ENCODE data around the gene LDLRAD3.

Gene LDLRAD3

DNA sequence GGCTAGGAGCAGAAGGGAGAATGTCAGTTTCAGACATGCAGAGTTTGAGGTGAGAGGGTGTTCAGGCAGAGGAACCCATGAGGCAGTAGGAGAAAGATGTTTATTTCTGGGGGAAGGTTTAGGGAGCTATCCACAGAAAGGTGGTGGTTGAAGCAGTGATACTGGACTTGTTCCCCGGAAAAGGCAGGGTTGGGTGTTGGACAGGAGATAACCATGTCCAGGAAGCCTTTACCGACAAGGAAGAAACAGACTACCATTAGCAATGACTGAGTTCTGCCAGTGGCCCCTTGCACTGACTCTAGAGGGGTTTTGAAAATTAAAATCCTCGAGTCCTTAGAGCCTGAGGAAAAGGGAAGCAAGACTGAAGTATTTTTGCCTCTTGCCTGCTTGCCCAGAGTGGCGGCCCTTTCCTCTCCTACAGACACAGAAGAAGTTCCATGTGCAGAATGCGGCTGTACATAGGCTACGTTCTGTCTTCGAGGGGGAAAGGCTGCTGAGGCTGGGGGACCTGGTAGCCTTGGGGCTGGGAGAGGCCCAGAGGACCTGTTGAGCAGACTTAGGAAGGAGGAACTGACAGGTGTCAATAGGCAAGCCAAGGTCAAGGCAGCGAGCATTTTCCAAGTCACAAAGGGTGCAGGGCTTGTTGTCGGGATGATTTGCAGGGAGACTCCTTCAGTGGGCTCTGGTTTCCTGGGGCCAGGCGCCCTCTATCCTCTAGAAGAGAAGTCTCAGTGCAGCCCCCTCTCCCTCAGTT lies 146.7 kb downstream of the LDLRAD3 start:
- peaks cover 30% of the 10 kb centered on the region for H3K4me1 ChIP-seq (ENCODE audit: insufficient read depth, low read length)
- no peak overlapping the region for H3K9ac ChIP-seq (ENCODE audit: low read depth, low read length)
- no peak overlapping the region for H3K27ac ChIP-seq (ENCODE audit: low read length)

DNA sequence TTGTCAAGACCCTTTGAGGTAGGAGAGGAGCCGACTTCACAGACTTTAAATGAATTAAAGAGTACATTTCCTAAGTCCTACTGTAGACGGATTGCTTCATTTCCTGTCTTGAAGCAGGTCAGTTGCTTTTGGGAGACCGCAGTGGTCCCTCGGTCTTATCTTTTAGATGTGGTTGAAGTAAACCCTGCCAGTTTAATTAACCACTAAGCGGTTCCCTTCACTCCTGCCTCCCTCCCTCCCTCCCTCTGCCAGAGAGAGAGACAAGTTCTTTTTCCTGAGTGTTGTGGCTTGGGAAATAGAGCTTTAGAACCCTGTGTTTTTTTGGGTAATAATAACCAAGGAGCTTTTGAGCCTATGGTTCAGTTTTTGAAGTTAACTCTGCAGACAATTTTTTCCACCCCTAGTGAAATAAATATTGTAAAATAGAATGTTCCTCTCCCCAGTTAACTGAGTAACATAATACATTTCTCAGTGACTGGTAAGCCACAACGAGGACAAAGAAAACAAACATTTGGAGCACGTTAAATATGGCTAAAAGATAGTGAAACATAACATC lies 147.5 kb downstream of the LDLRAD3 start:
- no peaks in the 10 kb centered on the region for H3K27me3 ChIP-seq (ENCODE audit: insufficient read depth, low read length)
- peaks cover 18% of the 10 kb centered on the region for H3K36me3 ChIP-seq (ENCODE audit: insufficient read depth, low read depth, low read length)
- peaks cover 13% of the 10 kb centered on the region; the same call in 1 of the 2 replicates for H3K9me3 ChIP-seq (ENCODE audit: insufficient read depth, low read depth, low read length)
- H3K9ac ChIP-seq (ENCODE audit: low read depth, low read length): peak overlapping the region; percentile 37
- H3K27ac ChIP-seq (ENCODE audit: low read length): peak overlapping the region; percentile 52
- peaks cover 27% of the 10 kb centered on the region for H3K4me1 ChIP-seq (ENCODE audit: insufficient read depth, low read length)
- H3K4me3 ChIP-seq (ENCODE audit: low read length): no peak overlapping the region

More for the DNA sequence above, 146.7 kb downstream of the LDLRAD3 start:
- H3K9me3 ChIP-seq (ENCODE audit: insufficient read depth, low read depth, low read length): peaks cover 13% of the 10 kb centered on the region; the same call in 1 of the 2 replicates
- peaks cover 16% of the 10 kb centered on the region for H3K36me3 ChIP-seq (ENCODE audit: insufficient read depth, low read depth, low read length)
- H3K27me3 ChIP-seq (ENCODE audit: insufficient read depth, low read length): no peaks in the 10 kb centered on the region
- no peak overlapping the region for H3K4me3 ChIP-seq (ENCODE audit: low read length)

DNA sequence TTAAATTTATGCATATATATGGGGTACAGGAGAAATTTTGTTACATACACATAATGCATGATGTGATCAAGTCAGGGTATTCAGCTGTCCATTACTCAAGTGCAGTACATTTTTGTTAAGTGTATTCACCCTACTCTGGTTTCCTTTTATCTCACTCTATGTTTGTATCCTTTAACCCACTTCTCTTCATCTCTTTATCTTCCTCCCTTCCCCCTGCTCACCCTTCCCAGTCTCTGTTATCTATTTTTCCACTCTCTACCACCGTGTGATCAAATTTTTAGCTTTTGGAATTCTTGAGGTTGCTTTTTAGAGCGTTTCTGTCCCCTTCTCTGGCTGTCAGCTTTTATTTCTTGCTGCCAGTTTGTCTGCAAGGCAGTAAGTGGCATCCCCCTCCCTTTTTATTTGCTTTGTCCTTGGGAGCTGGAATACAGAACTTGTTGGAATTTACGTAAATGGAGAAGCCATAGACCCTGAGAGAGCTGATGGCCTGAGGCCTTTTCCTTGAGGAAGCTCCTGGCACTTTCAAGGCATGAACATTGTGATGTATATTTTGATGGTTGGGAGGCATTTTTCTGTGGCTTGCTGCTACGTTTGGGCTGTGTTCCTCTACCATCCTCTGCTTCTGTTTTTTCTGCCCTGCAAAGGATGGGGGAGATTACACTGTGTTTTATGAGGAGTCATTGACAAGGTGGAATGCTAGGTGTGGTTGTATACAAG lies 148.6 kb downstream of the LDLRAD3 start:
- H3K36me3 ChIP-seq (ENCODE audit: insufficient read depth, low read depth, low read length): peaks cover 20% of the 10 kb centered on the region
- H3K27ac ChIP-seq (ENCODE audit: low read length): no peak overlapping the region
- peaks cover 13% of the 10 kb centered on the region; the same call in 1 of the 2 replicates for H3K9me3 ChIP-seq (ENCODE audit: insufficient read depth, low read depth, low read length)
- peaks cover 24% of the 10 kb centered on the region for H3K4me1 ChIP-seq (ENCODE audit: insufficient read depth, low read length)
- H3K4me3 ChIP-seq (ENCODE audit: low read length): no peak overlapping the region
- H3K27me3 ChIP-seq (ENCODE audit: insufficient read depth, low read length): no peaks in the 10 kb centered on the region
- peak overlapping the region; percentile 52; the same call in 1 of the 2 replicates for H3K9ac ChIP-seq (ENCODE audit: low read depth, low read length)

DNA sequence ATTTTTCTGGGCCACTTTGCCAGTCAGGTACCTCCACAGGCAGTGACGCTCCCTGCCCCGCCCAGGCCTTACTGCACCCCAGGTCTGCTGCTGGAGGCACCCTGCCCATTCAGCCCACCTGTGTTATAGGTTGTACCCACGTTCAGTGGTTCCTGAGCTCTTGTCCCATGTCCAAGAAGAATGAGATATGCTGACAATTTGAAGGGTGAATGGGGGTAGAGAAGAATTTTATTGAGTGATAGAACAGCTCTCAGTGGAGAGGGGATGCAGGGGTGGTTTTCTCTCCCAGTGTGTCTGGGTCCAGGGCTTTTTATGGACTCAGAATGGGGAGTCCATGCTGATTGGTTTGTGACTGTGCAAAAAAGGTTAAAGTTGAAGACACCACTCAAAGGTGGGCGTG lies 149.7 kb downstream of the LDLRAD3 start:
- Histone ChIP-seq H3K27me3 (ENCODE audit: insufficient read depth, low read length) (no peaks in the 10 kb centered on the region), H3K4me3 (ENCODE audit: low read length) (no peak overlapping the region), H3K9me3 (ENCODE audit: insufficient read depth, low read depth, low read length) (peaks cover 13% of the 10 kb centered on the region; the same call in 1 of the 2 replicates), H3K27ac (ENCODE audit: low read length) (no peak overlapping the region), H3K4me1 (ENCODE audit: insufficient read depth, low read length) (peaks cover 24% of the 10 kb centered on the region), H3K9ac (ENCODE audit: low read depth, low read length) (no peak overlapping the region), H3K36me3 (ENCODE audit: insufficient read depth, low read depth, low read length) (peaks cover 26% of the 10 kb centered on the region)

DNA sequence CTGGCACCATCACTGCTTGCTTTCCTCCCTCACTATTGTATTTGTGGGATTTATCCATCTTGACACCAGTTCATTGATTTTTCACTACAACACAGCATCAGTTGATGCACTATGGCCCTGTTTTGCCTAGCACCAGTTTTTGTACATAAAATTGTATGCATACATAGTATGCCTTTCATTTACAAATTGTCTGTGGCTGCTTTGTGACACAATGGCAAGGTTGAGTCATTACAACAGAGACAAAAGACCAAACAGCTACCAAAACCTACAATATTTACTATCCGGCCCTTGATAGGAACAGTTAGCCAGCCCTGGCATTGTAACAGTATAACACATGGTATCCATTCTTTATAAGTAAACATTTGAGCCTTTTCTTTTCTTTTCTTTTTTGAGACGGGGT lies 150.3 kb downstream of the LDLRAD3 start:
- H3K27ac ChIP-seq (ENCODE audit: low read length): no peak overlapping the region
- peaks cover 24% of the 10 kb centered on the region for H3K4me1 ChIP-seq (ENCODE audit: insufficient read depth, low read length)
- no peak overlapping the region for H3K4me3 ChIP-seq (ENCODE audit: low read length)
- H3K9me3 ChIP-seq (ENCODE audit: insufficient read depth, low read depth, low read length): peaks cover 13% of the 10 kb centered on the region; the same call in 1 of the 2 replicates
- H3K9ac ChIP-seq (ENCODE audit: low read depth, low read length): no peak overlapping the region
- peaks cover 30% of the 10 kb centered on the region for H3K36me3 ChIP-seq (ENCODE audit: insufficient read depth, low read depth, low read length)
- no peaks in the 10 kb centered on the region for H3K27me3 ChIP-seq (ENCODE audit: insufficient read depth, low read length)

DNA sequence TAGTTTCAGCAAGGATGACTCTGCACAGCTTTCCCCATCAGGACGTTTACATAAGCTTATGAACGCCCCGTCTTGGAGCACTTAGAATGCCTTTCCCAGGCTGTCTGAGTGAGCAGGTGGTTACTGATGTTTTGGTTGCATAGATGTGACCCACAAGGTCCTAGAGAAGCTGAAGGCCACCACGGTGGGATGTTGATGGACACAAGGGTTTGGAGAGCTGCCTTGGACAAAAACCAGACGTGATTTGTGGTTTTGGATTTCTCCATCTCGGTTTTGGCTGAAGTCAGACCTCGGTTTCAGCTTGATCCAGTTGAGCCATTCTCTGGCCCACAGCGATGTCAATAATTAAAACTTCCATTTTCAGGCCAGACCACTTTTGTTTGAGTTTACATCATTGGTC lies 151.9 kb downstream of the LDLRAD3 start:
- Histone ChIP-seq H3K27me3 (ENCODE audit: insufficient read depth, low read length) (no peaks in the 10 kb centered on the region), H3K9me3 (ENCODE audit: insufficient read depth, low read depth, low read length) (peaks cover 13% of the 10 kb centered on the region; the same call in 1 of the 2 replicates), H3K9ac (ENCODE audit: low read depth, low read length) (no peak overlapping the region), H3K4me1 (ENCODE audit: insufficient read depth, low read length) (peaks cover 21% of the 10 kb centered on the region), H3K27ac (ENCODE audit: low read length) (no peak overlapping the region), H3K36me3 (ENCODE audit: insufficient read depth, low read depth, low read length) (peaks cover 36% of the 10 kb centered on the region), H3K4me3 (ENCODE audit: low read length) (no peak overlapping the region)

DNA sequence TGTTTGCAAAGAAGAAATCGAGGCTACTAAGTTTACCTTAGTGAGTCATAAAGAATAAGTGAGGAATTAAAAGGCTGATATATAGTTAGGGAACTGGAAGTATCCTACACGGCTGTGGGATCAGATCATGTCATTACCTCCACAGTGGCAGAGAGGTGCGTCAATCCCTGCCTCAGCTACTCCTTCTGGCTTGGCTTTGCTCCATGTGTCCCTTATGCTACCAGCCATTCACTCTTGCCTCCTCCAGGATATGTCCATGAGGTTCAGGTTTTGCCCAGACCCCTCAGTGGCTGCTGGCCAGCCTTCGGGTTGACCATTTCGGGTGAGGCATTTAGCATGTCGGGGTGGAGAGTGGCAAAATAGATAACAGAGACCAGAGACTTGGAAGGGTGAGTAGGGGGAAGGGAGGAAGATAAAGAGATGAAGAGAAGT lies 153.4 kb downstream of the LDLRAD3 start:
- Histone ChIP-seq H3K9me3 (ENCODE audit: insufficient read depth, low read depth, low read length) (peaks cover 13% of the 10 kb centered on the region; the same call in 1 of the 2 replicates), H3K4me3 (ENCODE audit: low read length) (no peak overlapping the region), H3K36me3 (ENCODE audit: insufficient read depth, low read depth, low read length) (peaks cover 36% of the 10 kb centered on the region), H3K27me3 (ENCODE audit: insufficient read depth, low read length) (no peaks in the 10 kb centered on the region), H3K4me1 (ENCODE audit: insufficient read depth, low read length) (peaks cover 11% of the 10 kb centered on the region), H3K27ac (ENCODE audit: low read length) (no peak overlapping the region), H3K9ac (ENCODE audit: low read depth, low read length) (no peak overlapping the region)

DNA sequence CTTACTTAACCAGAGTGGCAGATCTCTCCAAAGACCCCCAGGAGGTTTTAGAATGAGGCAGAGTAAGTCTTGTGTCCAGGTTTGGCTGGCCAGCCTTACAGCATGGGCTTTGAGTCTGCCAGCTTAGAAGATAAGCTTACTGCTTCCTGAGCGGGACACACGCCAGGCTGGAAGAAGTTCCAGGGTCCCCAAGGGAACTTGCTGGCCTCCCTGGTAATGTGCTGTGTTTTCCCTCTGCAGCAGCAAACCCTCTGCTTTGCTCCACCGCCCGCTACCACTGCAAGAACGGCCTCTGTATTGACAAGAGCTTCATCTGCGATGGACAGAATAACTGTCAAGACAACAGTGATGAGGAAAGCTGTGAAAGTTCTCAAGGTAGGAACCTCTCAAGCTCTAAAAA lies 154.2 kb downstream of the LDLRAD3 start:
- Histone ChIP-seq H3K27ac (ENCODE audit: low read length) (no peak overlapping the region), H3K4me1 (ENCODE audit: insufficient read depth, low read length) (peaks cover 4% of the 10 kb centered on the region; the same call in 1 of the 2 replicates), H3K9me3 (ENCODE audit: insufficient read depth, low read depth, low read length) (peaks cover 13% of the 10 kb centered on the region; the same call in 1 of the 2 replicates), H3K36me3 (ENCODE audit: insufficient read depth, low read depth, low read length) (peaks cover 34% of the 10 kb centered on the region), H3K27me3 (ENCODE audit: insufficient read depth, low read length) (no peaks in the 10 kb centered on the region), H3K4me3 (ENCODE audit: low read length) (no peak overlapping the region), H3K9ac (ENCODE audit: low read depth, low read length) (no peak overlapping the region)

DNA sequence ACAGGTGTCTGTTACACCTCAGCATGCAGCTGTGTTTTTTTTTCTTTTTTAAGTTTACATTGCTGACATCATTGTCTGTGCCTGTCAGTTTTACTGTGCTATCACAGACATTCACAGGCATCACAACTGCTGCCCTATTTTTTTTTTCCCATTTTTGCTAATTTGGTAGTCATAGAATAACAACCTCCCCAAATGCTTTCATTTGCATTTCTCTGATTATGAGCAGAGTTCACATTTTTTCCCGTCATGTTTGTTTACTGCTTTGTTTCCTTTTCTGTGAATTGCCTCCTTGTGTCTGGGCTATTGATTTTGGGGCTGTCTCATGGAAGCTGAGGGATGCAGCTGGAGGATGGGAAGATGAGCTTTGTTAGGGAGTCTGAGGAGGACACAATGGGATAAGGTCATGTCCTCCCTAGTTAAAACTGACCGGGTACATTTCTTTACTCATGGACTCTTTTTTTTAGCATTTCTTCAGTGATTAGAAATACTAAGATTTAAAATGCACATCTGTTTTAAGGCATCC lies 155.1 kb downstream of the LDLRAD3 start:
- H3K4me3 ChIP-seq (ENCODE audit: low read length): no peak overlapping the region
- H3K36me3 ChIP-seq (ENCODE audit: insufficient read depth, low read depth, low read length): peaks cover 29% of the 10 kb centered on the region

DNA sequence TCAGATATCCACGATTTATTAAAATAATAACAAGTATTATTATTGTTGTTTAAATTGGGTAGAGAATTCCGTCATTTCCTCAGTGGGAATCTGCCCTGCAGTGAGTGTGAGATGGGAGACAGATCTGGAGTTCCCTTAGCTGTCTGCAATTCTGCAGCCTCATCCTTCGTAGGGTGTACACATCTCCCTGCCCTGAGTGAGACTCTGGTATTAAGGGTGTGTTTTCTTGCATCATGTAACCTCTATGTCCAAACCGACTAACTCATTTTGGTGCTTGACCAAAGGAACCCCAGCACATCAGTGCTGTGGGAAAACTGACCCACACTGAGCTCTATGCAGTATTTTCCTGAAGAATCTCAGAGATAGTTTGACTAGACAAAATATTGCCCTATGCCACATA lies 157.6 kb downstream of the LDLRAD3 start:
- H3K36me3 ChIP-seq (ENCODE audit: insufficient read depth, low read depth, low read length): peaks cover 19% of the 10 kb centered on the region; the same call in 1 of the 2 replicates
- no peak overlapping the region for H3K4me3 ChIP-seq (ENCODE audit: low read length)

More for the DNA sequence above, 155.1 kb downstream of the LDLRAD3 start:
- Histone ChIP-seq H3K9me3 (ENCODE audit: insufficient read depth, low read depth, low read length) (peaks cover 5% of the 10 kb centered on the region; the same call in 1 of the 2 replicates), H3K27ac (ENCODE audit: low read length) (no peak overlapping the region), H3K9ac (ENCODE audit: low read depth, low read length) (no peak overlapping the region), H3K4me1 (ENCODE audit: insufficient read depth, low read length) (peaks cover 4% of the 10 kb centered on the region; the same call in 1 of the 2 replicates), H3K27me3 (ENCODE audit: insufficient read depth, low read length) (no peaks in the 10 kb centered on the region)

DNA sequence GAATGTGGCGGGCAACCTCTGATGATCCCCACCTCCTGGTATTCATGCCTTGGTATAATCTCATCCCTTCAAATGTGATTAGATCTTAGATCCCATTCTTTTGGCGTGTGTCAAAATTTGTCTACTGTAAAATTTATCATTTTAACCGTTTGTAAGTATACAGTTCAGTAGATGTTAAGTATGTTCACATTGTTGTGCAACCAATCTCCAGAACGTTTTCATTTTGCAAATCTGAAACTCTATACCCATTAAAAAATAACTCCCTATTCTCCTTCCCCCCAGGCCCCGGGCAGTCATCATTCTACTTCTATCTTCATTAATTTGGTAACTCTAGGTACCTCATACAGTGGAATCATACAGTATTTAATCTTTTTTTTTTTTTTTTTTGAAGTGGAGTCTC lies 159.0 kb downstream of the LDLRAD3 start:
- no peaks in the 10 kb centered on the region for H3K27me3 ChIP-seq (ENCODE audit: insufficient read depth, low read length)
- H3K27ac ChIP-seq (ENCODE audit: low read length): no peak overlapping the region
- peaks cover 24% of the 10 kb centered on the region; the same call in 1 of the 2 replicates for H3K36me3 ChIP-seq (ENCODE audit: insufficient read depth, low read depth, low read length)
- no peaks in the 10 kb centered on the region for H3K9me3 ChIP-seq (ENCODE audit: insufficient read depth, low read depth, low read length)
- H3K9ac ChIP-seq (ENCODE audit: low read depth, low read length): no peak overlapping the region
- H3K4me1 ChIP-seq (ENCODE audit: insufficient read depth, low read length): peaks cover 17% of the 10 kb centered on the region
- no peak overlapping the region for H3K4me3 ChIP-seq (ENCODE audit: low read length)

More for the DNA sequence above, 157.6 kb downstream of the LDLRAD3 start:
- Histone ChIP-seq H3K27ac (ENCODE audit: low read length) (no peak overlapping the region), H3K9me3 (ENCODE audit: insufficient read depth, low read depth, low read length) (no peaks in the 10 kb centered on the region), H3K4me1 (ENCODE audit: insufficient read depth, low read length) (peaks cover 21% of the 10 kb centered on the region), H3K27me3 (ENCODE audit: insufficient read depth, low read length) (no peaks in the 10 kb centered on the region), H3K9ac (ENCODE audit: low read depth, low read length) (no peak overlapping the region)

Data from iPS-20b (cell line).